ENCODE data around the gene SLC13A3.

The SLC13A3 gene

DNA sequence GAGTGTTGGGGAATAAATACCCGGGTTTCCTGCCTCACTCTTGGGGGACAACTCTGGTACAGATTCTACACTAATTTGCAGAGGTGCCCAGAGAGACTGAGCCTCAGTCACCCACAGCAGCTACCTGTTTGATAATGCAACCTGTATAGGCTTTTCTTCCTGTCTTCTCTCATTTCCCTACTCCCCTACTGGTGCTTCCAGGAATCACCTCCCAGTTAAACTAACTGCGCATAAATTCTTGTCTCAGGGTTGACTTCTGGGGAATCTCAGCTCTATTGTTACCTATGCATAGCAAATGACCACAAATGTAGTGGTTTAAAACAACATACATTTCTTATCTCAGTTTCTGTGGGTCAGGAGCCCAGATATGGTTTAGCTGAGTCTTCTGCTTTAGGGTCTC lies 112.1 kb downstream of the SLC13A3 start:
- H3K4me3 ChIP-seq (ENCODE audit: low read depth, low read length) = no peak overlapping the region
- DNase-seq (ENCODE audit: low read depth) = no peak
- TF ChIP-seq, protein P1, sequence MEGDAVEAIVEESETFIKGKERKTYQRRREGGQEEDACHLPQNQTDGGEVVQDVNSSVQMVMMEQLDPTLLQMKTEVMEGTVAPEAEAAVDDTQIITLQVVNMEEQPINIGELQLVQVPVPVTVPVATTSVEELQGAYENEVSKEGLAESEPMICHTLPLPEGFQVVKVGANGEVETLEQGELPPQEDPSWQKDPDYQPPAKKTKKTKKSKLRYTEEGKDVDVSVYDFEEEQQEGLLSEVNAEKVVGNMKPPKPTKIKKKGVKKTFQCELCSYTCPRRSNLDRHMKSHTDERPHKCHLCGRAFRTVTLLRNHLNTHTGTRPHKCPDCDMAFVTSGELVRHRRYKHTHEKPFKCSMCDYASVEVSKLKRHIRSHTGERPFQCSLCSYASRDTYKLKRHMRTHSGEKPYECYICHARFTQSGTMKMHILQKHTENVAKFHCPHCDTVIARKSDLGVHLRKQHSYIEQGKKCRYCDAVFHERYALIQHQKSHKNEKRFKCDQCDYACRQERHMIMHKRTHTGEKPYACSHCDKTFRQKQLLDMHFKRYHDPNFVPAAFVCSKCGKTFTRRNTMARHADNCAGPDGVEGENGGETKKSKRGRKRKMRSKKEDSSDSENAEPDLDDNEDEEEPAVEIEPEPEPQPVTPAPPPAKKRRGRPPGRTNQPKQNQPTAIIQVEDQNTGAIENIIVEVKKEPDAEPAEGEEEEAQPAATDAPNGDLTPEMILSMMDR (IDR thresholded peaks at IDR 0.05; ENCODE audit: low read depth, low read length, missing control alignments) = peak; percentile 19
- in situ Hi-C loops (cut with HindIII; ENCODE audit: low sequenced_read_pairs) = no loop called here

DNA sequence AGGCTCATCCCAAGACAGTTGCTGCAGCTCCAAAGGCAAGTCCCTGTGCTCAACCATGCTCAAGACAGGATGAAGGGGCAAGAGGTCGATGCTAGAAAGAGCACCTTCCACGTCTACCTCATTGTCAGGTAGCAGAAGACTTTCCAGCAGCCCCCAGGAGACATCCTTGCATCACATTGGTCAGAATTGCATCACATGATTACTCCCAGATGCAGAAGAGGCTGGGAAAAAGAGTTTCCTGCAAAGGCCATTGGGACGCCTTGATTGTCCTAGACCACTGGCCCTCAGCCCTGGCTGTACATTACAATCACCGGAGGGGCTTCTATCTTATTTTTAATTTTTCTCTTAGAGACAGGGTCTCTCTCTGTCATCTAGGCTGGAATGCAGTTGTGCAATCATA lies 120.6 kb downstream of the SLC13A3 start:
- in situ Hi-C loops (cut with HindIII; ENCODE audit: low sequenced_read_pairs) = no loop called here
- H3K4me3 ChIP-seq (ENCODE audit: low read depth, low read length) = no peak overlapping the region
- TF ChIP-seq, protein P1 (IDR thresholded peaks at IDR 0.05; ENCODE audit: low read depth, low read length, missing control alignments) = no peak
- DNase-seq (ENCODE audit: low read depth) = no peak

GRCh38 chr20:46523696-46524328 lies 127.4 kb downstream of the SLC13A3 start:
- DNase-seq (ENCODE audit: low read depth) = no peak
- no peak overlapping the region for H3K4me3 ChIP-seq (ENCODE audit: low read depth, low read length)
- TF ChIP-seq, protein P1 (IDR thresholded peaks at IDR 0.05; ENCODE audit: low read depth, low read length, missing control alignments) = no peak
- in situ Hi-C loops (cut with HindIII; ENCODE audit: low sequenced_read_pairs) = no loop called here

GRCh38 chr20:46523108-46523507 lies 128.2 kb downstream of the SLC13A3 start:
- TF ChIP-seq, protein P1 (IDR thresholded peaks at IDR 0.05; ENCODE audit: low read depth, low read length, missing control alignments) = no peak
- in situ Hi-C loops (cut with HindIII; ENCODE audit: low sequenced_read_pairs) = no loop called here
- DNase-seq (ENCODE audit: low read depth) = no peak
- no peak overlapping the region for H3K4me3 ChIP-seq (ENCODE audit: low read depth, low read length)

DNA sequence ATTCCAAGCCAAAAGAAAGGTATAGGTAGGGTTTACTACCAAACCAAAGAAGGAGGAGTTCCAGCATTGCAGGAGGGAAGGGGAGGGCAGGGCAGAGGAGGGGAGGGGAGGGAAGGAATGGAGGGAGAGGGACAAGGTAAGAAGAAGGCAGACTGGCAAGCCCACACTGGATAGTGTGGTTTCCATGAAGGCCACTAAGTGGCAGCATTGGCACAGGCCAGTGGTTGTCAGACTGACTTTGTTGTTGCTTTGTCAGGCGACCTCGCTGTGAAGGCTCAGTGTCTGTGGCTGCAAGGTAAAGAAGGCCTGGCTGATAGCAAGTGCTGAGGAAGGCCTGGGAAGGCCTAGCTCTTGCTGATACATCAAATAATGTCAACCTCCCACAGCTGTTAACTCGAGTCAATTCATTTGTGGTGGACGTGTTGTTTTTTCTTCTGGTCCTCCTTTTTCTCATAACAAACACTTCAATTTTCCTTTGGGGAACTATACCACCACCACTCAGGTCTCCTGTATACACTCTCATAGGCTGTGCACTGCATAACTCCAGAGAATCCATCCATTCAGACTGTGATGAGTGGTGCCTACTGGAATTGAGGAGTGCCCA lies 130.2 kb downstream of the SLC13A3 start:
- peak; percentile 20 for DNase-seq (ENCODE audit: low read depth)
- in situ Hi-C loops (cut with HindIII; ENCODE audit: low sequenced_read_pairs) = no loop called here
- TF ChIP-seq, protein P1 (IDR thresholded peaks at IDR 0.05; ENCODE audit: low read depth, low read length, missing control alignments) = peak; percentile 60

GRCh38 chr20:46520540-46520939 lies 130.7 kb downstream of the SLC13A3 start:
- DNase-seq (ENCODE audit: low read depth) = no peak
- TF ChIP-seq, protein P1 (IDR thresholded peaks at IDR 0.05; ENCODE audit: low read depth, low read length, missing control alignments) = no peak
- H3K4me3 ChIP-seq (ENCODE audit: low read depth, low read length) = no peak overlapping the region
- in situ Hi-C loops (cut with HindIII; ENCODE audit: low sequenced_read_pairs) = no loop called here

More for the DNA sequence above, 130.2 kb downstream of the SLC13A3 start:
- no peak overlapping the region for H3K4me3 ChIP-seq (ENCODE audit: low read depth, low read length)

All from astrocyte of the cerebellum (primary cell).